Panc1 (cell line): Measurements from ENCODE around the gene ZFAND2A. TPM values are rescaled to one million over a fixed set of nuclear protein-coding genes. Genes with fewer than 3 reads are reported as not detected.
A peak's percentile ranks its signal among the peaks of the same experiment; 100 is the strongest.

Source experiments
- ATAC-seq: fragments of 200-7000 bp; cut with Tn5 transposase; 2 replicates; pipeline ENCODE4 v1.9.1; 2020; ENCODE audit warnings: mild to moderate bottlenecking, moderate library complexity
- BruUV-seq: library from RNA; stranded (reverse); fragments of 400-500 nt; replicated peaks from 2 replicates; lab custom pipeline; 2021; lab: Mats Ljungman, UMichigan
- CTCF ChIA-PET: fragments of 300-600 bp; sonication (Branson Sonifier 250); formaldehyde crosslinking; loops from one replicate; lab custom pipeline; 2022; ENCODE audit warnings: antibody characterized with exemption; lab: Charles Lee
- POLR2A ChIA-PET: fragments of 300-600 bp; sonication (Branson Sonifier 250); formaldehyde crosslinking; loops from one replicate; lab custom pipeline; 2022; ENCODE audit warnings: antibody characterized with exemption; lab: Charles Lee
- DNase-seq: peaks from one replicate; pipeline ENCODE4 v3.0.0-alpha.2; 2010; ENCODE audit warnings: low read depth, low spot score
- H3K27ac ChIP-seq: 2 replicates; pipeline ENCODE4 v1.5.1; 2011; ENCODE audit warnings: mild to moderate bottlenecking, low read length, inconsistent platforms
- H3K27me3 ChIP-seq: fragments of 200-500 bp; sonication (Bioruptor generic); 2 replicates; pipeline ENCODE4 v1.6.0; 2014; ENCODE audit warnings: low read length, inconsistent platforms; ENCODE audit not compliant: control insufficient read depth, insufficient read depth
- H3K36me3 ChIP-seq: fragments of 200-500 bp; sonication (Bioruptor generic); 2 replicates; pipeline ENCODE4 v1.5.1; 2014; ENCODE audit warnings: inconsistent platforms, mild to moderate bottlenecking, low read length, moderate library complexity; ENCODE audit not compliant: control insufficient read depth, insufficient read depth
- H3K4me1 ChIP-seq: 2 replicates; pipeline ENCODE4 v1.5.1; 2011; ENCODE audit warnings: inconsistent platforms, mild to moderate bottlenecking, low read length, moderate library complexity; ENCODE audit not compliant: control insufficient read depth, insufficient read depth
- H3K4me3 ChIP-seq, 2 experiments: 2 replicates each; pipeline ENCODE4 v1.5.1; 2011 to 2012; ENCODE audit warnings: low read depth in 2 of 2, low read length in 2 of 2, mild to moderate bottlenecking in 2 of 2, inconsistent platforms in 1 of 2, moderate library complexity in 1 of 2
- H3K9me3 ChIP-seq: fragments of 200-500 bp; sonication (Bioruptor generic); 2 replicates; pipeline ENCODE4 v1.5.1; 2014; ENCODE audit warnings: low read depth, mild to moderate bottlenecking, inconsistent platforms, low read length, moderate library complexity; ENCODE audit not compliant: control insufficient read depth, insufficient read depth
- CTCF ChIP-seq: fragments of 450-650 bp; IDR thresholded peaks from 2 replicates; pipeline ENCODE4 v1.5.1; 2017; ENCODE audit warnings: mild to moderate bottlenecking
- POLR2AphosphoS5 ChIP-seq: IDR thresholded peaks from 2 replicates; pipeline ENCODE4 v1.6.1; 2012; ENCODE audit warnings: mild to moderate bottlenecking, low read depth, low read length, moderate library complexity
- REST ChIP-seq, 2 experiments: IDR thresholded peaks; 2 replicates each; pipeline ENCODE4 v1.6.1; 2011 to 2012; ENCODE audit warnings: low read depth in 2 of 2, control low read depth in 1 of 2, low read length in 1 of 2, mild to moderate bottlenecking in 1 of 2, moderate library complexity in 1 of 2; ENCODE audit not compliant: insufficient read depth in 1 of 2
- SIN3A ChIP-seq: IDR thresholded peaks from 2 replicates; pipeline ENCODE4 v1.6.1; 2012; ENCODE audit warnings: low read depth, mild to moderate bottlenecking, low read length, moderate library complexity, borderline replicate concordance; ENCODE audit not compliant: insufficient read depth
- TCF7L2 ChIP-seq: IDR thresholded peaks from 2 replicates; pipeline ENCODE4 v1.6.1; 2011; ENCODE audit warnings: mild to moderate bottlenecking, low read depth, low read length, inconsistent platforms
- in situ Hi-C: cut with HindIII; loops from 2 replicates; pipeline ENCODE4 v1.10.0; 2016; ENCODE audit warnings: low sequenced_read_pairs, low pct_unique_long_range_greater_than_20kb
- intact Hi-C: fragments of 100-400 bp; cut with micrococcal nuclease; formaldehyde crosslinking; loops from one replicate; pipeline ENCODE4 v1.10.0; 2022; ENCODE audit not compliant: unreplicated experiment
- total RNA-seq: library from RNA; stranded (reverse); gene quantifications from one replicate; pipeline ENCODE4 v1.2.1, GENCODE V29; 2021; ENCODE audit not compliant: unreplicated experiment

The ZFAND2A gene
- total RNA-seq, 1 experiment from 2014 or later = 24.1 TPM

- BruUV-seq = no TSS peak
These were observed 30.6 kb downstream of the ZFAND2A start for GRCh38 chr7:1129431-1129830.

GRCh38 chr7:1127001-1127400, 33.0 kb downstream of the ZFAND2A start:
- H3K27me3 ChIP-seq = no peaks in the 10 kb centered on the region
- H3K27ac ChIP-seq = 0 out of 2 replicates have a peak overlapping the region, but pooled peaks have one; percentile 17
- no peak for DNase-seq
- ChIA-PET POLR2A (no interaction called here), CTCF (no interaction called here)
- no peaks in the 10 kb centered on the region for H3K9me3 ChIP-seq
- in situ Hi-C loops = loop anchor here (25.0 kb wide), 1 partner anchor 165 kb away; the partner anchor contains the start of gene ADAP1
- peaks cover 2% of the 10 kb centered on the region; the same call in 1 of the 2 replicates for H3K4me1 ChIP-seq
- ATAC-seq = no peak
- intact Hi-C loops = no loop called here
- H3K36me3 ChIP-seq = no peaks in the 10 kb centered on the region
- no peak for TF ChIP-seq CTCF
- TSS peak; percentile 60 for BruUV-seq
- H3K4me3 ChIP-seq = no peak overlapping the region

More at GRCh38 chr7:1129431-1129830, 30.6 kb downstream of the ZFAND2A start:
- Histone ChIP-seq H3K4me1 (no peaks in the 10 kb centered on the region), H3K4me3 (no peak overlapping the region), H3K36me3 (no peaks in the 10 kb centered on the region), H3K9me3 (no peaks in the 10 kb centered on the region), H3K27ac (no peak overlapping the region), H3K27me3 (no peaks in the 10 kb centered on the region)
- in situ Hi-C loops = loop anchor here (25.0 kb wide), 1 partner anchor 167 kb away; the partner anchor contains the start of gene ADAP1
- intact Hi-C loops = no loop called here
- TF ChIP-seq REST (IDR thresholded peaks at IDR 0.05; ENCODE audit: insufficient read depth in 1 of 2, low read depth in 2 of 2, low read length in 1 of 2) (no peak), POLR2AphosphoS5 (no peak), SIN3A (no peak), TCF7L2 (no peak), CTCF (no peak)
- no peak for ATAC-seq
- POLR2A ChIA-PET = no interaction called here
- CTCF ChIA-PET = no interaction called here
- no peak for DNase-seq
